Rectal smooth muscle tissue (tissue), 1 donor: ENCODE data around the gene RYR2.

Source experiments
- H3K27ac ChIP-seq: one replicate; pipeline ENCODE4 v1.7.0; 2013; ENCODE audit warnings: low read depth, low read length, inconsistent platforms
- H3K27me3 ChIP-seq: one replicate; pipeline ENCODE4 v1.7.0; 2013; ENCODE audit warnings: low read length; ENCODE audit not compliant: control insufficient read depth, insufficient read depth
- H3K36me3 ChIP-seq: one replicate; pipeline ENCODE4 v1.7.0; 2013; ENCODE audit warnings: low read length; ENCODE audit not compliant: control insufficient read depth, insufficient read depth
- H3K4me1 ChIP-seq: one replicate; pipeline ENCODE4 v1.7.0; 2013; ENCODE audit warnings: low read length; ENCODE audit not compliant: control insufficient read depth, insufficient read depth
- H3K4me3 ChIP-seq: one replicate; pipeline ENCODE4 v1.7.0; 2013; ENCODE audit warnings: low read length
- H3K9ac ChIP-seq: one replicate; pipeline ENCODE4 v1.7.0; 2013; ENCODE audit warnings: low read length

The RYR2 gene

GRCh38 chr1:237473854-237474253 is 431.9 kb downstream of the RYR2 start:
- H3K4me3 ChIP-seq: no peak overlapping the region
- H3K36me3 ChIP-seq: no peaks in the 10 kb centered on the region
- no peaks in the 10 kb centered on the region for H3K4me1 ChIP-seq
- H3K27me3 ChIP-seq: no peaks in the 10 kb centered on the region
- H3K9ac ChIP-seq: no peak overlapping the region
- no peak overlapping the region for H3K27ac ChIP-seq

- no peak overlapping the region for H3K9ac ChIP-seq
- H3K27me3 ChIP-seq: no peaks in the 10 kb centered on the region
- H3K4me3 ChIP-seq: no peak overlapping the region
- H3K27ac ChIP-seq: no peak overlapping the region
- no peaks in the 10 kb centered on the region for H3K4me1 ChIP-seq
- H3K36me3 ChIP-seq: no peaks in the 10 kb centered on the region
Measured at GRCh38 chr1:237478082-237478481, 436.1 kb downstream of the RYR2 start.

- Histone ChIP-seq H3K4me3 (no peak overlapping the region), H3K9ac (no peak overlapping the region), H3K36me3 (no peaks in the 10 kb centered on the region), H3K4me1 (no peaks in the 10 kb centered on the region), H3K27me3 (no peaks in the 10 kb centered on the region), H3K27ac (no peak overlapping the region)
Measured at GRCh38 chr1:237478842-237479241, 436.9 kb downstream of the RYR2 start.

GRCh38 chr1:237482777-237483176 is 440.8 kb downstream of the RYR2 start:
- Histone ChIP-seq H3K36me3 (no peaks in the 10 kb centered on the region), H3K27ac (no peak overlapping the region), H3K4me1 (no peaks in the 10 kb centered on the region), H3K9ac (no peak overlapping the region), H3K4me3 (no peak overlapping the region), H3K27me3 (no peaks in the 10 kb centered on the region)

GRCh38 chr1:237492359-237492758 is 450.4 kb downstream of the RYR2 start:
- no peaks in the 10 kb centered on the region for H3K4me1 ChIP-seq
- H3K27me3 ChIP-seq: no peaks in the 10 kb centered on the region
- no peak overlapping the region for H3K9ac ChIP-seq
- no peak overlapping the region for H3K4me3 ChIP-seq
- H3K36me3 ChIP-seq: no peaks in the 10 kb centered on the region
- H3K27ac ChIP-seq: no peak overlapping the region

GRCh38 chr1:237500566-237500965 is 458.6 kb downstream of the RYR2 start:
- Histone ChIP-seq H3K36me3 (no peaks in the 10 kb centered on the region), H3K4me1 (no peaks in the 10 kb centered on the region), H3K9ac (no peak overlapping the region)

GRCh38 chr1:237503292-237503691 is 461.3 kb downstream of the RYR2 start:
- H3K4me1 ChIP-seq: no peaks in the 10 kb centered on the region
- H3K27ac ChIP-seq: no peak overlapping the region
- no peak overlapping the region for H3K9ac ChIP-seq
- H3K4me3 ChIP-seq: no peak overlapping the region
- H3K27me3 ChIP-seq: no peaks in the 10 kb centered on the region
- no peaks in the 10 kb centered on the region for H3K36me3 ChIP-seq

More at GRCh38 chr1:237500566-237500965, 458.6 kb downstream of the RYR2 start:
- Histone ChIP-seq H3K4me3 (no peak overlapping the region), H3K27ac (no peak overlapping the region), H3K27me3 (no peaks in the 10 kb centered on the region)

- Histone ChIP-seq H3K4me3 (no peak overlapping the region), H3K27ac (no peak overlapping the region), H3K4me1 (no peaks in the 10 kb centered on the region), H3K36me3 (no peaks in the 10 kb centered on the region), H3K27me3 (no peaks in the 10 kb centered on the region), H3K9ac (no peak overlapping the region)
Measured at GRCh38 chr1:237507005-237507404, 465.0 kb downstream of the RYR2 start.

- H3K27me3 ChIP-seq: no peaks in the 10 kb centered on the region
- no peaks in the 10 kb centered on the region for H3K36me3 ChIP-seq
- H3K27ac ChIP-seq: no peak overlapping the region
- H3K9ac ChIP-seq: no peak overlapping the region
- H3K4me3 ChIP-seq: no peak overlapping the region
- no peaks in the 10 kb centered on the region for H3K4me1 ChIP-seq
Measured at GRCh38 chr1:237509748-237510147, 467.8 kb downstream of the RYR2 start.

- H3K9ac ChIP-seq: no peak overlapping the region
- no peak overlapping the region for H3K4me3 ChIP-seq
- H3K27me3 ChIP-seq: no peaks in the 10 kb centered on the region
- no peaks in the 10 kb centered on the region for H3K4me1 ChIP-seq
- no peaks in the 10 kb centered on the region for H3K36me3 ChIP-seq
- no peak overlapping the region for H3K27ac ChIP-seq
Measured at GRCh38 chr1:237525102-237525501, 483.1 kb downstream of the RYR2 start.

- H3K27me3 ChIP-seq: no peaks in the 10 kb centered on the region
- no peaks in the 10 kb centered on the region for H3K4me1 ChIP-seq
Measured at GRCh38 chr1:237527761-237528160, 485.8 kb downstream of the RYR2 start.

GRCh38 chr1:237528545-237528944 is 486.6 kb downstream of the RYR2 start:
- Histone ChIP-seq H3K9ac (no peak overlapping the region), H3K27me3 (no peaks in the 10 kb centered on the region), H3K27ac (no peak overlapping the region), H3K4me1 (no peaks in the 10 kb centered on the region), H3K4me3 (no peak overlapping the region), H3K36me3 (no peaks in the 10 kb centered on the region)

More at GRCh38 chr1:237527761-237528160, 485.8 kb downstream of the RYR2 start:
- no peaks in the 10 kb centered on the region for H3K36me3 ChIP-seq
- no peak overlapping the region for H3K27ac ChIP-seq
- H3K9ac ChIP-seq: no peak overlapping the region
- no peak overlapping the region for H3K4me3 ChIP-seq

- Histone ChIP-seq H3K27ac (no peak overlapping the region), H3K36me3 (no peaks in the 10 kb centered on the region), H3K9ac (no peak overlapping the region), H3K4me3 (no peak overlapping the region), H3K27me3 (no peaks in the 10 kb centered on the region), H3K4me1 (no peaks in the 10 kb centered on the region)
Measured at GRCh38 chr1:237539055-237539454, 497.1 kb downstream of the RYR2 start.
